Adrenal gland (tissue), 5 donors: Measurements from ENCODE around the gene COPG2.

Source experiments
- POLR2A ChIP-seq, 2 donors: fragments of 450-650 bp; IDR thresholded peaks; one replicate each; pipeline ENCODE4 v1.6.1; 2017; ENCODE audit warnings: antibody characterized with exemption in 2 of 2, mild to moderate bottlenecking in 2 of 2, moderate library complexity in 1 of 2
- TF ChIP-seq, protein P1 (sequence below), 6 experiments: fragments of 450-650 bp in 4 of 6; fragments of 200-600 bp in 2 of 6; sonication (generic) in 1 of 6; IDR thresholded peaks; 1 replicate in 5 of 6; 2 replicates in 1 of 6; pipeline versions ENCODE4 v1.5.1 to v1.8.0; 2016 to 2021; ENCODE audit warnings: antibody characterized with exemption in 6 of 6, mild to moderate bottlenecking in 2 of 6, moderate library complexity in 1 of 6
- donor health status: DM: no; HTN: no; CAD: no.

DNA sequence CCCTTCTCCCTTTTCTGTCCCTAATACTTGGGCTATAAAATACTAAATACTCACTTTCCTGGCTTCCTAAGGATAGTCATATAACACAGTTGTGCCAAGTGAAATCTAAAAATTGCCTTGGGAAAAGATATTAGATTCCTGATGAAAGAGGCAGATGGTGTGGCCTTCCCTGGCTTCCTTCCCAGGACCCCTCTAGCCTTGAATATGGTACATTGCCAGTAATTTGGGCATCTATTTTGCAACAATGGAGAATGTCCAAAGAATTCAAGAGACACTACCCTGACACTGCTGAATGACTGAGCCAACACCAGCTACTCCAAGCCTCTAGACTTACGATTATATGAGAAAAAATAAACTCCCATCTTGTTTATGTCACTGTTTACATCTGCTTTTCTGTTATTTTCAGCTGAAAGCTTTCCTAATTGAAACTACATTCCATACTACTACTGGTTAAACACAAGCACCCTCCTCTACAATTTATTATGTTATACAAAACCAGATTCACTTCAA lies 17.9 kb downstream of the COPG2 start:
- TF ChIP-seq, protein P1, sequence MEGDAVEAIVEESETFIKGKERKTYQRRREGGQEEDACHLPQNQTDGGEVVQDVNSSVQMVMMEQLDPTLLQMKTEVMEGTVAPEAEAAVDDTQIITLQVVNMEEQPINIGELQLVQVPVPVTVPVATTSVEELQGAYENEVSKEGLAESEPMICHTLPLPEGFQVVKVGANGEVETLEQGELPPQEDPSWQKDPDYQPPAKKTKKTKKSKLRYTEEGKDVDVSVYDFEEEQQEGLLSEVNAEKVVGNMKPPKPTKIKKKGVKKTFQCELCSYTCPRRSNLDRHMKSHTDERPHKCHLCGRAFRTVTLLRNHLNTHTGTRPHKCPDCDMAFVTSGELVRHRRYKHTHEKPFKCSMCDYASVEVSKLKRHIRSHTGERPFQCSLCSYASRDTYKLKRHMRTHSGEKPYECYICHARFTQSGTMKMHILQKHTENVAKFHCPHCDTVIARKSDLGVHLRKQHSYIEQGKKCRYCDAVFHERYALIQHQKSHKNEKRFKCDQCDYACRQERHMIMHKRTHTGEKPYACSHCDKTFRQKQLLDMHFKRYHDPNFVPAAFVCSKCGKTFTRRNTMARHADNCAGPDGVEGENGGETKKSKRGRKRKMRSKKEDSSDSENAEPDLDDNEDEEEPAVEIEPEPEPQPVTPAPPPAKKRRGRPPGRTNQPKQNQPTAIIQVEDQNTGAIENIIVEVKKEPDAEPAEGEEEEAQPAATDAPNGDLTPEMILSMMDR (IDR thresholded peaks at IDR 0.05): no peak
- no peak for TF ChIP-seq POLR2A (IDR thresholded peaks at IDR 0.05)
